Gastrocnemius medialis (tissue), 4 donors: ENCODE results near the gene TMEM198. TPM values are rescaled to one million over a fixed set of nuclear protein-coding genes. Genes with fewer than 3 reads are reported as not detected.
A peak's percentile ranks its signal among the peaks of the same experiment; 100 is the strongest.

Source experiments
- ATAC-seq, 2 donors: fragments of 150-250 bp; one replicate each; pipeline ENCODE4 v1.9.1; 2016
- DNase-seq, 2 donors: peaks; one replicate each; pipeline ENCODE4 v3.0.0-alpha.2; 2019
- H3K27ac ChIP-seq, 4 donors: fragments of 200-600 bp; sonication (generic); 1 replicate in 1 of 4; 2 replicates in 3 of 4; pipeline ENCODE4 v1.5.1; 2016 to 2018; ENCODE audit warnings: mild to moderate bottlenecking in 2 of 4, moderate library complexity in 1 of 4
- H3K27me3 ChIP-seq, 3 donors: fragments of 200-600 bp; sonication (generic) in 2 of 3; 1 replicate in 1 of 3; 2 replicates in 2 of 3; pipeline versions ENCODE4 v1.5.1 to v1.6.0; 2016 to 2019; ENCODE audit warnings: mild to moderate bottlenecking in 1 of 3, moderate library complexity in 1 of 3
- H3K36me3 ChIP-seq, 2 donors: fragments of 200-600 bp; sonication (generic) in 1 of 2; one replicate each; pipeline ENCODE4 v1.5.1; 2017 to 2018
- H3K4me1 ChIP-seq, 2 donors: fragments of 200-600 bp; sonication (generic) in 1 of 2; one replicate each; pipeline ENCODE4 v1.5.1; 2016 to 2017; ENCODE audit warnings: mild to moderate bottlenecking in 2 of 2
- H3K4me3 ChIP-seq, 4 donors: fragments of 200-600 bp; sonication (generic) in 3 of 4; 1 replicate in 1 of 4; 2 replicates in 3 of 4; pipeline ENCODE4 v1.5.1; 2016 to 2019; ENCODE audit warnings: mild to moderate bottlenecking in 2 of 4
- H3K9me3 ChIP-seq, 3 donors: fragments of 200-600 bp; sonication (generic) in 2 of 3; 1 replicate in 1 of 3; 2 replicates in 2 of 3; pipeline ENCODE4 v1.5.1; 2016 to 2019
- POLR2A ChIP-seq, 2 donors: fragments of 450-650 bp; IDR thresholded peaks; one replicate each; pipeline ENCODE4 v1.6.1; 2017; ENCODE audit warnings: antibody characterized with exemption in 2 of 2, mild to moderate bottlenecking in 2 of 2, moderate library complexity in 2 of 2
- in situ Hi-C, 4 donors: fragments of 200-750 bp; cut with MboI; loops; one replicate each; pipeline versions ENCODE4 v1.15.0 to v1.8.0; 2017; ENCODE audit warnings: low sequenced_read_pairs in 4 of 4
- intact Hi-C: fragments of 100-400 bp; cut with DNase I; formaldehyde crosslinking; loops from one replicate; pipeline ENCODE4 v1.15.1; 2023; ENCODE audit warnings: low total_unique reads
- total RNA-seq, 4 donors: library from RNA; depleted of rRNA; stranded (reverse); fragments of >200 nt; gene quantifications; one replicate each; pipeline versions ENCODE4 v1.1.0 to v1.2.3, GENCODE V29; 2016
- TF ChIP-seq, protein P1 (sequence below), 5 experiments: fragments of 450-650 bp in 3 of 5; fragments of 200-600 bp in 2 of 5; sonication (generic) in 2 of 5; IDR thresholded peaks in 4 of 5; conservative IDR thresholded peaks in 1 of 5; 1 replicate in 4 of 5; 2 replicates in 1 of 5; pipeline ENCODE4 v1.5.1; 2016 to 2019; ENCODE audit warnings: antibody characterized with exemption in 5 of 5, mild to moderate bottlenecking in 3 of 5, moderate library complexity in 3 of 5

TMEM198 gene
- total RNA-seq, 4 donors from 2014 or later: 0.87 to 6.7 (median 3.3) TPM

DNA sequence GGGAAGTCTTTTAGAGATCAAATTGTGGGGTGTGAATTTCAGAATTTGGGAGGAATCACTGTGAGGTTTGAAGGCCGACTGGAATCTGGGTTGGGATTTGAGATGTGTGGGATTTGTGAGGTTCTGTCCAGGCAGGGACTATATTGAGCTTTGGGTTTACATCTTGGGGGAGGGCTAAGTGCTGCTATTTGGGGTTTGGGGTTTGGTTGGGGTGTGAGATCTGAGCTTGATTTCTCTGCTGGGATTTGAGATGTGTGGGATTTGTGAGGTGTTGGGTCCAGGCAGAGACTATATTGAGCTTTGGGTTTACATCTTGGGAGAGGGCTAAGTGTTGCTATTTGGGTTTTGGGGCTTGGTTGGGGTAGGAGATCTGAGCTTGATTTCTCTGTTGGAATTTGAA, 44.3 kb upstream of the TMEM198 start:
- Histone ChIP-seq H3K9me3 (no peaks in the 10 kb centered on the region), H3K27ac (peak overlapping the region; percentile 91 to 100 (median 96)), H3K4me1 (peaks cover 39 to 46% of the 10 kb centered on the region in 2 donors), H3K36me3 (peaks cover 0 to 30% of the 10 kb centered on the region in 2 donors), H3K4me3 (peak overlapping the region in 3 of 4 donors; percentile 66 to 87 (median 70)), H3K27me3 (no peaks in the 10 kb centered on the region)
- TF ChIP-seq, protein P1, sequence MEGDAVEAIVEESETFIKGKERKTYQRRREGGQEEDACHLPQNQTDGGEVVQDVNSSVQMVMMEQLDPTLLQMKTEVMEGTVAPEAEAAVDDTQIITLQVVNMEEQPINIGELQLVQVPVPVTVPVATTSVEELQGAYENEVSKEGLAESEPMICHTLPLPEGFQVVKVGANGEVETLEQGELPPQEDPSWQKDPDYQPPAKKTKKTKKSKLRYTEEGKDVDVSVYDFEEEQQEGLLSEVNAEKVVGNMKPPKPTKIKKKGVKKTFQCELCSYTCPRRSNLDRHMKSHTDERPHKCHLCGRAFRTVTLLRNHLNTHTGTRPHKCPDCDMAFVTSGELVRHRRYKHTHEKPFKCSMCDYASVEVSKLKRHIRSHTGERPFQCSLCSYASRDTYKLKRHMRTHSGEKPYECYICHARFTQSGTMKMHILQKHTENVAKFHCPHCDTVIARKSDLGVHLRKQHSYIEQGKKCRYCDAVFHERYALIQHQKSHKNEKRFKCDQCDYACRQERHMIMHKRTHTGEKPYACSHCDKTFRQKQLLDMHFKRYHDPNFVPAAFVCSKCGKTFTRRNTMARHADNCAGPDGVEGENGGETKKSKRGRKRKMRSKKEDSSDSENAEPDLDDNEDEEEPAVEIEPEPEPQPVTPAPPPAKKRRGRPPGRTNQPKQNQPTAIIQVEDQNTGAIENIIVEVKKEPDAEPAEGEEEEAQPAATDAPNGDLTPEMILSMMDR (IDR thresholded peaks at IDR 0.05 in 4 of 5, conservative IDR thresholded peaks at IDR 0.05 in 1 of 5): no peak
- no peak for TF ChIP-seq POLR2A (IDR thresholded peaks at IDR 0.05)
- no peak for ATAC-seq
- intact Hi-C loops: loop anchor here (2.0 to 10.0 kb wide), 4 partner anchors 98 to 335 kb away; partner anchors contain the start of genes ANKZF1, ATG9A, NHEJ1 and STK11IP
- in situ Hi-C loops: no loop called here
- DNase-seq: no peak

DNA sequence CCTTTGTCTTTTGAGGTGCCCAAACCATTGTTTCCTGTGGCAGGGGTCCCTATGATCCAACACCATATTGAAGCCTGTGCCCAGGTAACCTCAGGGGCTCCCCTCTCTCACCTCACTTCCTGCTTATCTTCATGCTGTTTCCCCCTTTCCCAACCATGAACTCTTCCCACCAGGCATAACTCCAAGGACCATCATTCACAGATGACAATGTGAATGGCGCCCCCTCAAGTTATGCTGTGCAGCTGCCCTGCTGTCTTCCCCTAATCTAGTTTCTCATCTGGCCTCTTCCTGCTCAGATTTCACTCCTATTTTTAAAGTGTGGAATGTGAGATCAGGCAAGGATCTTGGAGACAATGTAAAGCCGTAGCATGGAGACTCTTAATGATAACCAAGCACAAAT, 43.7 kb upstream of the TMEM198 start:
- intact Hi-C loops (no loop called here), in situ Hi-C loops (no loop called here)
- TF ChIP-seq POLR2A (IDR thresholded peaks at IDR 0.05): no peak
- TF ChIP-seq, protein P1 (IDR thresholded peaks at IDR 0.05 in 4 of 5, conservative IDR thresholded peaks at IDR 0.05 in 1 of 5): no peak

DNA sequence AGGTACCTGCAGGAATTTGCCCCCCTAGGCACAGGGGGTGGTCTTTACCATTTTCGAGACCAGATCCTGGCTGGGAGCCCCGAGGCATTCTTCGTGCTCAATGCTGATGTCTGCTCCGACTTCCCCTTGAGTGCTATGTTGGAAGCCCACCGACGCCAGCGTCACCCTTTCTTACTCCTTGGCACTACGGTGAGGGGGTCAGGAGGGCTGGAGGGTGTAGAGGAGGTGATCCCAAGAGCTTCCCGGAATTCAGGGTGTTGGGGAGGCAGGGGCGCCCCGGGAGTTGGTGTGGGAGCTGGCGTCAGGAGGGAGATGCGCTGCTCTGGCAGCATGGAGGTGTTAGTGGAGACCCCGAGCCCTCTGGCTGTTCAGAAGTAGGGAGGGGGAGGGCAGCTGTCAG, 42.0 kb upstream of the TMEM198 start:
- H3K4me3 ChIP-seq: no peak overlapping the region
- H3K27ac ChIP-seq: no peak overlapping the region
- TF ChIP-seq, protein P1 (IDR thresholded peaks at IDR 0.05 in 4 of 5, conservative IDR thresholded peaks at IDR 0.05 in 1 of 5): no peak
- no peak for TF ChIP-seq POLR2A (IDR thresholded peaks at IDR 0.05)
- peaks cover 0 to 46% of the 10 kb centered on the region in 2 donors for H3K36me3 ChIP-seq
- in situ Hi-C loops: no loop called here
- DNase-seq: no peak
- no peak for ATAC-seq
- intact Hi-C loops: no loop called here
- no peaks in the 10 kb centered on the region for H3K27me3 ChIP-seq
- no peaks in the 10 kb centered on the region for H3K9me3 ChIP-seq
- peaks cover 24 to 27% of the 10 kb centered on the region in 2 donors for H3K4me1 ChIP-seq

More for the DNA sequence above, 43.7 kb upstream of the TMEM198 start:
- DNase-seq (no peak), ATAC-seq (no peak)
- H3K4me1 ChIP-seq: peaks cover 36 to 43% of the 10 kb centered on the region in 2 donors
- H3K4me3 ChIP-seq: no peak overlapping the region
- no peaks in the 10 kb centered on the region for H3K27me3 ChIP-seq
- H3K27ac ChIP-seq: no peak overlapping the region
- peaks cover 0 to 35% of the 10 kb centered on the region in 2 donors for H3K36me3 ChIP-seq
- H3K9me3 ChIP-seq: no peaks in the 10 kb centered on the region

DNA sequence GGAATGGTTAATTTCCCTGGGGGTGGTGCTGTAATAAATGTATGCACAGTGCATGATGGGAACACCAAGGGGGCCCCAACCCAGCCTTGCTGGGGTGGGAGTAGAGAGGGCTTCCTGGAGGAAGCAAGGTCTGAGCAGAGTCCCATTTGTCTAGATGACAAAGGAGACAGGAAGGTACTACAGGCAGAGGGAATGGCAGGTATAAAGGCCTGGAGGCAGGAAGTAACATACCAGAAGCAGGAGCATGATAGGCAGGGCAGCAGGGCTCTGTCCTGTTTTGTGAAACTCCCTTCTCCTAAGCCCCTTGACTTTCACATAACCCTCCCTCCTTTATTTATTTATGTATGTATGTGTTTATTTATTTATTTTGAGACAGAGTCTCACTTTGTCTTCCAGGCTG, 41.2 kb upstream of the TMEM198 start:
- Histone ChIP-seq H3K36me3 (peaks cover 0 to 46% of the 10 kb centered on the region in 2 donors), H3K27me3 (no peaks in the 10 kb centered on the region), H3K4me3 (no peak overlapping the region), H3K27ac (no peak overlapping the region), H3K4me1 (peaks cover 16 to 20% of the 10 kb centered on the region in 2 donors), H3K9me3 (no peaks in the 10 kb centered on the region)
- ATAC-seq (no peak), DNase-seq (no peak)
- in situ Hi-C loops: no loop called here
- intact Hi-C loops: no loop called here
- TF ChIP-seq, protein P1 (IDR thresholded peaks at IDR 0.05 in 4 of 5, conservative IDR thresholded peaks at IDR 0.05 in 1 of 5): no peak
- TF ChIP-seq POLR2A (IDR thresholded peaks at IDR 0.05): no peak

DNA sequence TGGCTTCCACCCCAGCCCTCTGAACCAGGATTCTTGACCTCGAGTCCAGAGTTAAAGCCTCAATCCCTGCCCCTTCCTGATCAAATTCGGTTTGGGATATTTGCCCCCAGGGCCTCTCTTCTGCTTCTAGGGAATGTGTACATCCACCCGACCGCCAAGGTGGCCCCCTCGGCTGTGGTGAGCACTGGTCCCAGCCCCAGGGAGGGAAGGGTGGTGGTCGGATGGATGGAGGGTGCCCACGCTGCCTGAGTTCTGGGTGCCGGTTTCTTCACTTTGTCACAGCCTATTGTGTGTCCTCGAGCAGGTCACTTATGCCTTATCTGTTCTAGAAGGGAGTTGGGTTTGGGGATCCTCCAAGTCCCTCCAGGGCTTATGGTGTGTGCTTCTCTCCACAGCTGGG, 38.2 kb upstream of the TMEM198 start:
- no peak overlapping the region for H3K27ac ChIP-seq
- in situ Hi-C loops: no loop called here
- peaks cover 0 to 46% of the 10 kb centered on the region in 2 donors for H3K36me3 ChIP-seq
- intact Hi-C loops: no loop called here
- ATAC-seq: no peak
- no peaks in the 10 kb centered on the region for H3K9me3 ChIP-seq
- no peak for DNase-seq
- no peak for TF ChIP-seq POLR2A (IDR thresholded peaks at IDR 0.05)
- TF ChIP-seq, protein P1 (IDR thresholded peaks at IDR 0.05 in 4 of 5, conservative IDR thresholded peaks at IDR 0.05 in 1 of 5): no peak
- H3K4me1 ChIP-seq: peaks cover 7 to 12% of the 10 kb centered on the region in 2 donors
- peaks cover 0 to 7% (median 5%) of the 10 kb centered on the region in 3 donors for H3K27me3 ChIP-seq
- H3K4me3 ChIP-seq: no peak overlapping the region
